ENCODE data around the gene ROBO1. TPM values are rescaled to one million over a fixed set of nuclear protein-coding genes. Genes with fewer than 3 reads are reported as not detected.

The ROBO1 gene
- total RNA-seq, 1 donor from 2014 or later = 0.11 TPM

DNA sequence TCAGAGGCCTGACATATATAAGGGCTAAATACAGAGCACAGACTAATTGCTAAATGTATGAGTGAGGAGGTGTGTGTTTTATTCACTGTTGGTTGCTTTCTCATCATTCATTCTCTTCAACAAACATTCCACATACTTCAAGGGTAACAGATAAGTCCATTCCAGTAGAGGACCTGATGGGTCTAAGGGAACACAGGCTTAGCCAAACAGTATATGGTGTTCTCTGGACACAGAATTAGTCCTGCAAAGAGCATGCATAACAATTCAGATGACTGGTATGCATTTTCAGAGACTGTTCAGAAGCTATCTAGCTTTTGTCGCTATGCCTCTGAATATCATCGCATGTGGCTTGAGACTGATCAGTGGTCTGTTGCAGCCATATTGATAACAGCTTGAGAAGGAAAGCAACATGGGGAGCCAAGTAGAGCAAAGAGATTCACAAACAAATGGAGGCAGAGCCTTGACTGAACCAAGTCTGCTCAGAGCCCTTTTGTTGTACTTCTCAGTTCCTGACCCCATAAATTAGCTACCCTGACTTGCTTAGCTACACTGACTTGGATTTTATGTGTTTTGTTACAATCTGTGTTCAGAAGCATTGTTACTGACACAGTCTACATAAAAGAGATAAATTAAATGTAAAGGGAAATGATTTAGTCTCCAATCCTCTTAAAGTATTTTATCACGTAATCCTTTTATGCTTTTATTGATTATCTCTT is 1178.7 kb downstream of the ROBO1 start:
- intact Hi-C loops (cut with micrococcal nuclease) = no loop called here

DNA sequence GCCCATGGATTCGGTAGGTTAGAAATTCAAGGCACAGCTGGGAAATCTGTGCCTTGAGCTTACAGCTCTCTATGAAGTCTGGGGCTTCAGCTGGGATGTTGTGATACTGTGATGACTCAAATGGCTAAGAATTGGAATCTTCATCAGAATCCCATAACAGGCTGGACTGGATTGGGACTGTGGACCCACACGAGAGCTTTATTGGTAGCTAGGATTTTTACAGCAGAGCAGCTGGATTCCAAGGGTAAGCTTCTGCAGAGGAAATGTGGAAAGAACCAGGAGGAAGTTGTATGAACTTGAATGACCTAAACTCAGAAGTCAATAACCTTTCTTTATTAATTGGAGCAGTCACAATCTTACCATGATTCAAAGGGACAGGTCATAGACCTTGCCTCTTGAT is 1187.1 kb downstream of the ROBO1 start:
- intact Hi-C loops (cut with micrococcal nuclease) = no loop called here

DNA sequence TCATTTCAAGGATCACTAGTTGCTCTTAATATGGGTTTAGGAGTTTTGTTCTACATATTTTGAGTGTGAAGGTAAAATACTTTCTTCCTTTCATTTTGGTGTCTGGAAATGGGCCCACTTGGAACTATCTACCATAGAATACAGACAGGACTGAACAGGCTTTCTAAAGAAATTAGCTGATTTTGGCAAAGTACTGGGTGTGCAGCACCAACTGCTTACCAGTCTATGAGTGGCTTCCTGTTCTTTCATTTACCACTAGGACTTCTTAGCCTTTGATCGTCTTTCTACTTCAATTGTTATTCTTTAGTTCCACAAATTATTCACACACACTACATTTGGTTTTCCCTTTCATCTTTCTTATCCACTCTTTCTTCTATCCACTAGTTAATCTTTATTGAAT is 1196.3 kb downstream of the ROBO1 start:
- intact Hi-C loops (cut with micrococcal nuclease) = no loop called here

DNA sequence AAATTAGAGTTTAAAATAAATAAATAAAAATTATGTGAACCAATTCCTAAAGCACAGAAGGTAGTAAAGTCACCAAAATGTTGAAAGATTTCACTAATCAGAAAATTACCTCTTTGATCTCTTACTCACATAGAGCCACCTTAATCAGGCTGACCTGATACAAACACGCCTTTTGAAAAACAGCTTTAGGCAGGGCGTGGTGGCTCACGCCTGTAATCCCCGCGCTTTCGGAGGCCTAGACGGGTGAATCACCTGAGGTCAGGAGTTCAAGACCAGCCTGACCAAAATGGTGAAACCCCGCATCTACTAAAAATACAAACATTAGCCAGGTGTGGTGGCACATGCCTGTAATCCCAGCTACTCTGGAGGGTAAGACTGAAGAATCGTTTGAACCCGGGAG is 1197.3 kb downstream of the ROBO1 start:
- intact Hi-C loops (cut with micrococcal nuclease) = no loop called here

DNA sequence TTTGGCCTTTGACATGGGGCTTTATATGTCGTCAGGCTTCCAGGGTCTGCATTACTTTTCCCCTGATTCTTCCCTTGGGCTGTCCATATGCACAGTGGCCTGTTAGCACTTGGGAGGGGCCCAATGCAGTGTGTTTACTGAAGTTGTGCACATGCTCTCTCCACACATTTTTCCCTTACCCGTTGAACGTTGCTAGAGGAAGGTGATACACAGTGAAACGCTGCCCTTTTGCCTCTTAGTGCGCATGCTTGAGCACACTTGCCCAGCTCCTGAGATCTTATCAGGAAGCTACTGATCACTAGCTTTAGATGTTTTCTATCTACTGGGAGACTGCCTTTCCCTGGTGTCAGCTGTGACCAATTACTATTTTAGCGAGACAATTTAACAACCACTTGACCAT is 1198.0 kb downstream of the ROBO1 start:
- intact Hi-C loops (cut with micrococcal nuclease) = no loop called here

DNA sequence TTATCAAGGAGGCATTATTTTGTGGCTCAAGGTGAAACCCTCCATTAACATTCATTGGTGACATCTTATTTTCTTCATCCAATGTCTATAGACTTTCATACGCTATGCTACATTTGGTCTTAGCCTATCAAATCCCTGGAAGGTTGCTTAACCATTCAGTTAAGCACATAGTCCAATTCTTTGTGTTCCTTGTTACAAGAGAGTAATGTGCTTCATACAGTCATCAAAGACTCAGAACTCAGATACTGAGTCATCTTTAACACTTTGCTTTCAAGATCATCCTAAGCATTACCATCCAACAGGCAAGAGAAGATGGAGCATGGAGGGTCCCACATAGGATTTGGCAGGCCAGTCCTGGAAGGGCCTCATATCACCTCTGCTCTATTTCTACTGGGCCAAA is 1202.1 kb downstream of the ROBO1 start:
- intact Hi-C loops (cut with micrococcal nuclease) = no loop called here

DNA sequence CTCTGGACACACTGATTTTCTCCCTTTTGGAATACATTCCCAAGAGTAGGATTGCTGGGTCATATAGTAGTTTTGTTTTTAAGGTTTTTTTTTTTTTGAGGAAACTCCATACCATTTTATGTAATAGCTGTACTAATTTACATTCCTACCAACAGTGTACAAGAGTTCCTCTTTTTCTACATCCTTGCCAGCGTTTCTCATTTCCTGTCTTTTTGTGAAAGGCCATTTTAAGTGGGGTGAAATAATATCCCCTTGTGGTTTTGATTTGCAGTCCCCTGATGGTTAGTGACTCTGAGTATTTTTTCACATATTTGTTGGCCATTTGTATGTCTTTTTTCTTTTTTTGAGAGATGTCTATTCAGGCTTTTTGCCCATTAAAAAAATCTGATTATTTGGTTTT is 1205.5 kb downstream of the ROBO1 start:
- intact Hi-C loops (cut with micrococcal nuclease) = no loop called here

Measured in T-helper 2 cell treated with Interferon-gamma antibody and Interleukin-4, amounts not matched to agents 100 ng/mL and 5 ng/mL, for 36 hours (primary cell).